Endothelial cell of umbilical vein (primary cell): ENCODE data around the gene ENTPD6.

Experiments used
- EZH2 ChIP-seq: IDR thresholded peaks from 2 replicates; pipeline ENCODE4 v1.6.1; 2012; ENCODE audit warnings: borderline replicate concordance, low read depth, mild to moderate bottlenecking, moderate library complexity, low read length, inconsistent platforms; ENCODE audit not compliant: severe bottlenecking
- FOS ChIP-seq: IDR thresholded peaks from 2 replicates; pipeline ENCODE4 v1.6.1; 2011; ENCODE audit warnings: mild to moderate bottlenecking, low read length, moderate library complexity, borderline replicate concordance; ENCODE audit not compliant: insufficient read depth
- TF ChIP-seq, protein P1 (sequence below), 2 donors: IDR thresholded peaks; 1 replicate in 1 of 2; 2 replicates in 1 of 2; pipeline ENCODE4 v1.5.1; 2011; ENCODE audit warnings: low read length in 2 of 2, mild to moderate bottlenecking in 2 of 2, moderate library complexity in 2 of 2, control low read depth in 1 of 2, inconsistent platforms in 1 of 2, low read depth in 1 of 2; ENCODE audit not compliant: insufficient read depth in 1 of 2; ENCODE audit errors: extremely low read depth in 1 of 2

DNA sequence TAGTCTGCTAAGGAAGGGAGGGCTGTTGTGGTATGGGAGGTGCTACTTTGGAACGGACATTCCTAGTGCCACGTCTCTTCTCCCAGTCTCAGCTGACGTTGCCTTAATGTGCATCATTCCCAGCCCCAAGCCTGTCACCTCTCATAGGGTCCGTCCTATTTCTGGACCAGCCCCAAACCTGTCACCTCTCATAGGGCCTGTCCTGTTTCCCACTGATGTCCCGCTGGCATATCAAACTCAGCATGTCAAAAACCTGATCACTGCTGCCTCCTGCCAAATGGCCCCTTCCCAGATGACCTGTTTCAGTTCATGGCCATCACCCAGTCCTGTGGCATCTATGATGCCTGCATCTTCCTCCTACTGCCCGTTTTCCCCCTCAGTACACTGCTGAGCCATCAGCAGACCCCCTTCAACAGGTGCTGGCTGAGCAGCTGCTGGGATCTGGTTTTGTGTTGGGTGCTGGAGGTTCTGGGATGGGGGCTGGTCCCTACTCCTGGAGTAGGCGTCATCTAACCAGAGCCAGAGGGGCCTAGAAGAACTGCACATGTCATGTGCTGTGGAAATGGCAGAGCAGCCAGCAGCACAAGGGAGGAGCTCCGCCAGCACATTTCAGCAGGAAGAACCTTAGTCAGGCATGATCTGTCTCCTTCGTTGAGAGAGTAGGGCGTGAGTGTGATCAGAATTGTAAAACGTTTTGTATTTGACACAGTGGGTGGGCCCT, 3.3 kb downstream of the ENTPD6 start:
- TF ChIP-seq, protein P1, sequence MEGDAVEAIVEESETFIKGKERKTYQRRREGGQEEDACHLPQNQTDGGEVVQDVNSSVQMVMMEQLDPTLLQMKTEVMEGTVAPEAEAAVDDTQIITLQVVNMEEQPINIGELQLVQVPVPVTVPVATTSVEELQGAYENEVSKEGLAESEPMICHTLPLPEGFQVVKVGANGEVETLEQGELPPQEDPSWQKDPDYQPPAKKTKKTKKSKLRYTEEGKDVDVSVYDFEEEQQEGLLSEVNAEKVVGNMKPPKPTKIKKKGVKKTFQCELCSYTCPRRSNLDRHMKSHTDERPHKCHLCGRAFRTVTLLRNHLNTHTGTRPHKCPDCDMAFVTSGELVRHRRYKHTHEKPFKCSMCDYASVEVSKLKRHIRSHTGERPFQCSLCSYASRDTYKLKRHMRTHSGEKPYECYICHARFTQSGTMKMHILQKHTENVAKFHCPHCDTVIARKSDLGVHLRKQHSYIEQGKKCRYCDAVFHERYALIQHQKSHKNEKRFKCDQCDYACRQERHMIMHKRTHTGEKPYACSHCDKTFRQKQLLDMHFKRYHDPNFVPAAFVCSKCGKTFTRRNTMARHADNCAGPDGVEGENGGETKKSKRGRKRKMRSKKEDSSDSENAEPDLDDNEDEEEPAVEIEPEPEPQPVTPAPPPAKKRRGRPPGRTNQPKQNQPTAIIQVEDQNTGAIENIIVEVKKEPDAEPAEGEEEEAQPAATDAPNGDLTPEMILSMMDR (IDR thresholded peaks at IDR 0.05; ENCODE audit: extremely low read depth in 1 of 2, insufficient read depth in 1 of 2, low read depth in 1 of 2, low read length in 2 of 2), result no peak
- TF ChIP-seq EZH2, result no peak
- TF ChIP-seq FOS, result no peak
